IMR-90 (cell line): ENCODE results near the gene CPN2. TPM values are rescaled to one million over a fixed set of nuclear protein-coding genes. Genes with fewer than 3 reads are reported as not detected.

Experiments used
- ATAC-seq: fragments of 200-7000 bp; cut with Tn5 transposase; 2 replicates; pipeline ENCODE4 v1.9.1; 2020; ENCODE audit warnings: low read depth, mild to moderate bottlenecking, moderate library complexity
- BruUV-seq: library from RNA; stranded (reverse); fragments of 400-500 nt; replicated peaks from 2 replicates; lab custom pipeline; 2021; lab: Mats Ljungman, UMichigan
- CTCF ChIA-PET: fragments of 300-600 bp; formaldehyde crosslinking; extraction: SDS; loops from one replicate; lab custom pipeline; 2021; ENCODE audit warnings: antibody characterized with exemption; lab: Yijun Ruan, JAX
- POLR2A ChIA-PET: fragments of 300-600 bp; sonication (Branson Sonifier 250); formaldehyde crosslinking; loops from one replicate; lab custom pipeline; 2022; ENCODE audit warnings: antibody characterized with exemption; ENCODE audit not compliant: unreplicated experiment; lab: Charles Lee
- DNase-seq: peaks from one replicate; pipeline ENCODE4 v3.0.0; 2013
- H2AFZ ChIP-seq: replicated peaks from 2 replicates; pipeline ENCODE3; 2013; ENCODE audit warnings: low read length, mild to moderate bottlenecking; ENCODE audit not compliant: poor library complexity
- H2AK5ac ChIP-seq: 2 replicates; pipeline ENCODE4 v1.6.1; 2013; ENCODE audit warnings: low read depth, low read length, inconsistent platforms
- H2AK9ac ChIP-seq: replicated peaks from 2 replicates; pipeline ENCODE3; 2013; ENCODE audit warnings: mild to moderate bottlenecking, low read depth, low read length, moderate library complexity; ENCODE audit not compliant: poor library complexity
- H2BK120ac ChIP-seq: 2 replicates; pipeline ENCODE4 v1.6.1; 2013; ENCODE audit warnings: low read depth, low read length, inconsistent platforms
- H2BK15ac ChIP-seq: 3 replicates; pipeline ENCODE4 v1.6.1; 2013; ENCODE audit warnings: low read depth, low read length, inconsistent platforms
- H2BK20ac ChIP-seq: 2 replicates; pipeline ENCODE4 v1.6.1; 2013; ENCODE audit warnings: low read depth, mild to moderate bottlenecking, inconsistent platforms, low read length, moderate library complexity
- H2BK5ac ChIP-seq: 2 replicates; pipeline ENCODE4 v1.6.1; 2013; ENCODE audit warnings: mild to moderate bottlenecking, low read depth, low read length, inconsistent platforms; ENCODE audit not compliant: poor library complexity, severe bottlenecking
- H3K14ac ChIP-seq: replicated peaks from 2 replicates; pipeline ENCODE4 v1.6.1; 2013; ENCODE audit warnings: low read depth, low read length, inconsistent platforms
- H3K18ac ChIP-seq: 2 replicates; pipeline ENCODE4 v1.6.1; 2013; ENCODE audit warnings: low read depth, low read length, control low read depth
- H3K23ac ChIP-seq: 2 replicates; pipeline ENCODE4 v1.6.1; 2013; ENCODE audit warnings: low read depth, low read length, inconsistent platforms
- H3K27ac ChIP-seq: 2 replicates; pipeline ENCODE4 v1.5.1; 2013; ENCODE audit warnings: mild to moderate bottlenecking, control low read depth, low read length; ENCODE audit not compliant: insufficient read depth
- H3K27me3 ChIP-seq: 2 replicates; pipeline ENCODE4 v1.6.1; 2013; ENCODE audit warnings: low read length; ENCODE audit not compliant: control insufficient read depth, insufficient read depth
- H3K36me3 ChIP-seq: 2 replicates; pipeline ENCODE4 v1.6.1; 2013; ENCODE audit warnings: low read length, mixed read lengths; ENCODE audit not compliant: control insufficient read depth, insufficient read depth
- H3K4ac ChIP-seq: 2 replicates; pipeline ENCODE4 v1.6.1; 2013; ENCODE audit warnings: low read depth, low read length, inconsistent platforms
- H3K4me1 ChIP-seq: 2 replicates; pipeline ENCODE4 v1.6.1; 2013; ENCODE audit warnings: low read length, mixed read lengths; ENCODE audit not compliant: control insufficient read depth, insufficient read depth
- H3K4me2 ChIP-seq: 2 replicates; pipeline ENCODE4 v1.6.1; 2013; ENCODE audit warnings: low read depth, mild to moderate bottlenecking, control low read depth, low read length, moderate library complexity
- H3K4me3 ChIP-seq: 2 replicates; pipeline ENCODE4 v1.5.1; 2013; ENCODE audit warnings: low read depth, mild to moderate bottlenecking, control low read depth, low read length, moderate library complexity; ENCODE audit not compliant: insufficient read depth
- H3K56ac ChIP-seq: 2 replicates; pipeline ENCODE4 v1.6.1; 2013; ENCODE audit warnings: low read length, inconsistent platforms; ENCODE audit not compliant: insufficient read depth; ENCODE audit errors: extremely low read depth
- H3K79me1 ChIP-seq, 2 experiments: 2 replicates each; pipeline ENCODE4 v1.6.1; 2013; ENCODE audit warnings: low read length in 2 of 2, inconsistent platforms in 1 of 2, low read depth in 1 of 2
- H3K9ac ChIP-seq: 2 replicates; pipeline ENCODE4 v1.6.1; 2013; ENCODE audit warnings: low read depth, low read length, control low read depth
- H3K9me1 ChIP-seq: 2 replicates; pipeline ENCODE4 v1.6.1; 2013; ENCODE audit warnings: low read length, inconsistent platforms; ENCODE audit not compliant: insufficient read depth
- H3K9me3 ChIP-seq: 2 replicates; pipeline ENCODE4 v1.6.1; 2013; ENCODE audit warnings: low read length; ENCODE audit not compliant: control insufficient read depth, insufficient read depth
- H4K20me1 ChIP-seq: 2 replicates; pipeline ENCODE4 v1.6.1; 2013; ENCODE audit warnings: low read length, inconsistent platforms; ENCODE audit not compliant: insufficient read depth
- H4K5ac ChIP-seq: 2 replicates; pipeline ENCODE4 v1.6.1; 2013; ENCODE audit warnings: mild to moderate bottlenecking, low read depth, low read length, control low read depth
- H4K8ac ChIP-seq, 2 experiments: 2 replicates each; pipeline ENCODE4 v1.6.1; 2013; ENCODE audit warnings: low read depth in 2 of 2, low read length in 2 of 2, control low read depth in 1 of 2, inconsistent platforms in 1 of 2
- H4K91ac ChIP-seq: 2 replicates; pipeline ENCODE4 v1.6.1; 2013; ENCODE audit warnings: low read depth, low read length, inconsistent platforms; ENCODE audit not compliant: insufficient read depth
- BHLHE40 ChIP-seq: fragments of 150-350 bp; IDR thresholded peaks from 2 replicates; pipeline ENCODE4 v1.6.1; 2016; ENCODE audit warnings: mild to moderate bottlenecking, low read depth, low read length
- CEBPB ChIP-seq: IDR thresholded peaks from 2 replicates; pipeline ENCODE4 v1.6.1; 2012; ENCODE audit warnings: low read depth, low read length, improper control_type of control experiment
- CHD1 ChIP-seq: IDR thresholded peaks from 2 replicates; pipeline ENCODE4 v1.6.1; 2012; ENCODE audit warnings: low read depth, low read length, improper control_type of control experiment
- ELK1 ChIP-seq: fragments of 150-350 bp; IDR thresholded peaks from 2 replicates; pipeline ENCODE4 v1.6.1; 2016; ENCODE audit warnings: low read depth, mild to moderate bottlenecking, low read length, moderate library complexity, borderline replicate concordance
- FOS ChIP-seq: fragments of 150-350 bp; IDR thresholded peaks from 2 replicates; pipeline ENCODE4 v1.6.1; 2016; ENCODE audit warnings: low read depth, low read length
- MAFK ChIP-seq: IDR thresholded peaks from 2 replicates; pipeline ENCODE4 v1.6.1; 2012; ENCODE audit warnings: low read depth, low read length, improper control_type of control experiment
- MAZ ChIP-seq: IDR thresholded peaks from 2 replicates; pipeline ENCODE4 v1.6.1; 2012; ENCODE audit warnings: low read depth, mild to moderate bottlenecking, low read length, improper control_type of control experiment, moderate library complexity, borderline replicate concordance
- MXI1 ChIP-seq: IDR thresholded peaks from 2 replicates; pipeline ENCODE4 v1.6.1; 2012; ENCODE audit warnings: low read depth, mild to moderate bottlenecking, low read length, moderate library complexity, borderline replicate concordance
- NFE2L2 ChIP-seq: fragments of 150-350 bp; IDR thresholded peaks from 2 replicates; pipeline ENCODE4 v1.6.1; 2016; ENCODE audit warnings: low read depth, mild to moderate bottlenecking, low read length
- POLR2A ChIP-seq: IDR thresholded peaks from 2 replicates; pipeline ENCODE4 v1.6.1; 2012; ENCODE audit warnings: mild to moderate bottlenecking, low read depth, low read length
- RAD21 ChIP-seq: IDR thresholded peaks from 2 replicates; pipeline ENCODE4 v1.6.1; 2012; ENCODE audit warnings: low read length, improper control_type of control experiment
- RCOR1 ChIP-seq: IDR thresholded peaks from 2 replicates; pipeline ENCODE4 v1.6.1; 2012; ENCODE audit warnings: mild to moderate bottlenecking, low read length, improper control_type of control experiment; ENCODE audit not compliant: insufficient replicate concordance
- RFX5 ChIP-seq: IDR thresholded peaks from 2 replicates; pipeline ENCODE4 v1.8.0; 2012; ENCODE audit warnings: low read depth, mild to moderate bottlenecking, low read length, moderate library complexity
- SMC3 ChIP-seq: fragments of 150-350 bp; IDR thresholded peaks from 2 replicates; pipeline ENCODE4 v1.6.1; 2016; ENCODE audit warnings: low read depth, mild to moderate bottlenecking, antibody characterized with exemption, low read length, moderate library complexity
- WGBS, 2 experiments: methylation state at CpG; one replicate each; pipeline versions ENCODE4 v1.1.5 to v1.1.7; 2013; ENCODE audit warnings: missing lambda C conversion rate in 2 of 2; ENCODE audit not compliant: insufficient read length in 1 of 2; ENCODE audit errors: extremely low coverage in 2 of 2; 5-methylcytosine and 5-hydroxymethylcytosine counted together
- dilution Hi-C: fragments of 300-500 bp; cut with HindIII; formaldehyde crosslinking; loops from one replicate; pipeline ENCODE4 v1.14.3; 2018; ENCODE audit warnings: low sequenced_read_pairs; ENCODE audit not compliant: unreplicated experiment
- in situ Hi-C: fragments of 300-500 bp; cut with MboI; formaldehyde crosslinking; loops from 3 replicates; pipeline ENCODE4 v1.14.3; 2019; ENCODE audit warnings: low sequenced_read_pairs, inconsistent platforms, mixed read lengths
- intact Hi-C: fragments of 100-400 bp; cut with micrococcal nuclease; formaldehyde crosslinking; loops from 2 replicates; pipeline ENCODE4 v1.10.0; 2022
- polyA plus RNA-seq, 3 experiments: library from polyadenylated mRNA; depleted of rRNA; stranded (reverse); fragments of >200 nt; gene quantifications; 2 replicates each; pipeline ENCODE4 v1.2.3, GENCODE V29; 2012; ENCODE audit warnings: low replicate concordance in 1 of 3
- total RNA-seq: library from RNA; depleted of rRNA; stranded (reverse); fragments of >200 nt; gene quantifications from 2 replicates; pipeline ENCODE4 v1.2.3, GENCODE V29; 2012
- TF ChIP-seq, protein P1 (sequence below): conservative IDR thresholded peaks from 2 replicates; pipeline ENCODE4 v1.5.1; 2012; ENCODE audit warnings: mild to moderate bottlenecking, low read depth, low read length, improper control_type of control experiment
- TF ChIP-seq, protein P2 (sequence below): fragments of 150-350 bp; IDR thresholded peaks from 2 replicates; pipeline ENCODE4 v1.6.1; 2017; ENCODE audit warnings: mild to moderate bottlenecking, antibody characterized with exemption, low read length, low read depth

CPN2 gene
- total and polyA plus RNA-seq, 2 of the 4 experiments (the other 2 are of a cell fraction): 0.07 TPM; not detected in 1

DNA sequence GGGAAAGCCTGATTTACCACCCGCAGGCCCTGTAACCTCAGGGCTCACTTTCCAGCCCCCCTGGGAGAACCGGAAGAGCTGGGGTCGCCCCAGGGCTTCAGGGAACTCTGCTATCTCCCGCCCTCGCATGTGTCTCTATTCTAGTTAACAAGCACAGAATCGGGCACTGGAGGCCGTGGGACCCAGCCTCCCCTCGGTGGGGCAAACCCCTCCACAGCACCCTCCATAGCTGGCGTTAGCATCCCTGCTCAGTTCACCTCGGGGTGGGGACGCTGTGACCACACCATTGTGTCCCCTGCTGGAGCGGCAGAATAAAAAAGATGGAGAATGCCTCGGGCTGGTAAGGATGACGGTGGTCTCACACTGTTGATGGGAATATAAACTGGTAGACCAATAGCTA is 21.9 kb upstream of the CPN2 start:
- no TSS peak for BruUV-seq
- Histone ChIP-seq H4K5ac (no peak overlapping the region), H3K36me3 (no peaks in the 10 kb centered on the region), H2BK5ac (no peak overlapping the region), H4K8ac (no peak overlapping the region), H3K18ac (no peak overlapping the region), H3K4me3 (no peak overlapping the region), H3K79me1 (no peaks in the 10 kb centered on the region), H2BK15ac (no peak overlapping the region), H2AK5ac (no peak overlapping the region), H2BK120ac (no peak overlapping the region), H3K14ac (no peak overlapping the region), H3K23ac (no peak overlapping the region), H3K4ac (no peak overlapping the region), H3K4me1 (peaks cover 13% of the 10 kb centered on the region), H3K9me3 (no peaks in the 10 kb centered on the region), H4K91ac (no peak overlapping the region), H2AFZ (no peak overlapping the region), H4K20me1 (no peaks in the 10 kb centered on the region), H3K27me3 (peaks cover 5% of the 10 kb centered on the region; the same call in 1 of the 2 replicates), H3K27ac (no peak overlapping the region), H3K9me1 (peaks cover 9% of the 10 kb centered on the region; the same call in 1 of the 2 replicates), H2AK9ac (no peak overlapping the region), H3K56ac (no peak overlapping the region), H3K9ac (no peak overlapping the region), H2BK20ac (no peak overlapping the region), H3K4me2 (no peak overlapping the region)
- POLR2A ChIA-PET: no interaction called here
- 96% methylated on average over 4 of the region's 14 CpGs; no CpG with 5 or more reads in 1 of the 2 experiments for WGBS, 2 experiments
- dilution Hi-C loops: no loop called here
- CTCF ChIA-PET: interaction anchor here (0.7 kb wide), 1 partner anchor 29 kb away, joined by 3 read pairs; no protein-coding TSS in a partner anchor
- no peak for ATAC-seq
- TF ChIP-seq, protein P1, sequence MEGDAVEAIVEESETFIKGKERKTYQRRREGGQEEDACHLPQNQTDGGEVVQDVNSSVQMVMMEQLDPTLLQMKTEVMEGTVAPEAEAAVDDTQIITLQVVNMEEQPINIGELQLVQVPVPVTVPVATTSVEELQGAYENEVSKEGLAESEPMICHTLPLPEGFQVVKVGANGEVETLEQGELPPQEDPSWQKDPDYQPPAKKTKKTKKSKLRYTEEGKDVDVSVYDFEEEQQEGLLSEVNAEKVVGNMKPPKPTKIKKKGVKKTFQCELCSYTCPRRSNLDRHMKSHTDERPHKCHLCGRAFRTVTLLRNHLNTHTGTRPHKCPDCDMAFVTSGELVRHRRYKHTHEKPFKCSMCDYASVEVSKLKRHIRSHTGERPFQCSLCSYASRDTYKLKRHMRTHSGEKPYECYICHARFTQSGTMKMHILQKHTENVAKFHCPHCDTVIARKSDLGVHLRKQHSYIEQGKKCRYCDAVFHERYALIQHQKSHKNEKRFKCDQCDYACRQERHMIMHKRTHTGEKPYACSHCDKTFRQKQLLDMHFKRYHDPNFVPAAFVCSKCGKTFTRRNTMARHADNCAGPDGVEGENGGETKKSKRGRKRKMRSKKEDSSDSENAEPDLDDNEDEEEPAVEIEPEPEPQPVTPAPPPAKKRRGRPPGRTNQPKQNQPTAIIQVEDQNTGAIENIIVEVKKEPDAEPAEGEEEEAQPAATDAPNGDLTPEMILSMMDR: no peak
- TF ChIP-seq SMC3 (no peak), CEBPB (no peak), MAZ (no peak), FOS (no peak), MXI1 (no peak), CHD1 (no peak), BHLHE40 (no peak), RCOR1 (no peak), ELK1 (no peak), MAFK (no peak), RAD21 (no peak), NFE2L2 (no peak), RFX5 (no peak), POLR2A (no peak)
- TF ChIP-seq, protein P2, sequence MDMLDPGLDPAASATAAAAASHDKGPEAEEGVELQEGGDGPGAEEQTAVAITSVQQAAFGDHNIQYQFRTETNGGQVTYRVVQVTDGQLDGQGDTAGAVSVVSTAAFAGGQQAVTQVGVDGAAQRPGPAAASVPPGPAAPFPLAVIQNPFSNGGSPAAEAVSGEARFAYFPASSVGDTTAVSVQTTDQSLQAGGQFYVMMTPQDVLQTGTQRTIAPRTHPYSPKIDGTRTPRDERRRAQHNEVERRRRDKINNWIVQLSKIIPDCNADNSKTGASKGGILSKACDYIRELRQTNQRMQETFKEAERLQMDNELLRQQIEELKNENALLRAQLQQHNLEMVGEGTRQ: no peak
- in situ Hi-C loops: no loop called here
- intact Hi-C loops: no loop called here
- DNase-seq: no peak
